CD4-positive, alpha-beta T cell treated with Interleukin-17A for 4 hours (primary cell): ENCODE results near the gene RNASE12.
"Not testable (repeated sequence)": the region's sequence is repeated elsewhere in the genome, so short reads cannot be mapped to it uniquely, and the experiment has no call there.

Experiments used
- DNase-seq: peaks from one replicate; pipeline ENCODE4 v3.0.0-alpha.2; 2020; ENCODE audit warnings: mixed read lengths

Gene RNASE12

GRCh38 chr14:20613094-20614037, 22.2 kb upstream of the RNASE12 start:
- DNase-seq, result peak; percentile 85

GRCh38 chr14:20612403-20612802, 21.2 kb upstream of the RNASE12 start:
- no peak for DNase-seq

GRCh38 chr14:20611277-20611676, 20.1 kb upstream of the RNASE12 start:
- no peak for DNase-seq

- peak; percentile 73 for DNase-seq
Observed at GRCh38 chr14:20610002-20610765, 19.0 kb upstream of the RNASE12 start.

GRCh38 chr14:20609215-20610001, 18.2 kb upstream of the RNASE12 start:
- peak; percentile 63 for DNase-seq

GRCh38 chr14:20608383-20609110, 17.4 kb upstream of the RNASE12 start:
- DNase-seq, result no peak

GRCh38 chr14:20607617-20608016, 16.4 kb upstream of the RNASE12 start:
- no peak for DNase-seq

GRCh38 chr14:20606902-20607242, 15.7 kb upstream of the RNASE12 start:
- no peak for DNase-seq

- DNase-seq, result no peak
Observed at GRCh38 chr14:20606190-20606901, 15.2 kb upstream of the RNASE12 start.

- no peak for DNase-seq
Observed at GRCh38 chr14:20603813-20604690, 12.9 kb upstream of the RNASE12 start.

GRCh38 chr14:20602583-20602982, 11.4 kb upstream of the RNASE12 start:
- DNase-seq, result no peak

- no peak for DNase-seq
Observed at GRCh38 chr14:20601522-20601921, 10.3 kb upstream of the RNASE12 start.

GRCh38 chr14:20597108-20597507, 5.9 kb upstream of the RNASE12 start:
- DNase-seq, result no peak

- DNase-seq, result not testable (repeated sequence)
Observed at GRCh38 chr14:20595726-20596125, 4.5 kb upstream of the RNASE12 start.

GRCh38 chr14:20592574-20592973, 1.4 kb upstream of the RNASE12 start:
- DNase-seq, result no peak

GRCh38 chr14:20587489-20588154, 3.6 kb downstream of the RNASE12 start, which contains the start of gene RNASE11:
TSS of gene RNASE11 (minus strand) at chr14:20588001.
- no peak for DNase-seq

GRCh38 chr14:20583908-20584307, 7.3 kb downstream of the RNASE12 start:
- no peak for DNase-seq

GRCh38 chr14:20583142-20583541, 8.0 kb downstream of the RNASE12 start:
- no peak for DNase-seq

- no peak for DNase-seq
Observed at GRCh38 chr14:20580242-20580641, 10.9 kb downstream of the RNASE12 start.
